GM21423 (cell line): ENCODE data around the gene ZNRD2.

ENCODE experiments used
- ATAC-seq: cut with Tn5 transposase; IDR thresholded peaks from one replicate; pipeline ENCODE4 v1.9.1; 2021; ENCODE audit warnings: mild to moderate bottlenecking, moderate library complexity; ENCODE audit not compliant: unreplicated experiment

The ZNRD2 gene

GRCh38 chr11:65586247-65586630 lies 16.0 kb downstream of the ZNRD2 start:
- no peak for ATAC-seq

- no peak for ATAC-seq
Measured at GRCh38 chr11:65586676-65587075, 16.4 kb downstream of the ZNRD2 start.

GRCh38 chr11:65588199-65589054 lies 18.1 kb downstream of the ZNRD2 start:
- peak; percentile 75 for ATAC-seq

GRCh38 chr11:65589444-65590239 lies 19.4 kb downstream of the ZNRD2 start:
- no peak for ATAC-seq

DNA sequence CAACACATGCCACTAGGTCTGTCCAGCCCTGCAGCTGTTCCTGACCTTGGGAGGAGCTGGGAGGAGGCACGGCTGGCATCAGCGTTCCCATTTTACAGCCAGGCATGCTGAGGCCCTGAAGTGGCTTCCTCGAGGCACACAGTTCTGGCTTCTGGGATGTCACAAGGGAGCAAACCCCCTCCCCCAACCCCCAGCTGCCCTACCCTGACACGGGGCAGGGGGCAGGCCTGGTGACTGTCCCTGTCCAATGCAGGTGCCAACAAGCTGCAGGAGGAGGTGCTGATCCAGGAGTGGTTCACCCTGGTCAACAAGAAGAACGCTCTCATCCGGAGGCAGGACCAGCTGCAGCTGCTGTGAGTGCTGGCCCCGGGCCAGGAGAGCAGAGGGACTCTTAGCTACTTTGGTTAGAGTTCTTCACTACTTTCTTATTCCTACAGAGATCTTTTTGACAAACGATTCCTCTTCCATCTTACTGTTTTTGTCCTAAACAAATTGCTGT lies 20.0 kb downstream of the ZNRD2 start:
- ATAC-seq, result no peak

- ATAC-seq, result no peak
Measured at GRCh38 chr11:65591939-65592857, 21.9 kb downstream of the ZNRD2 start.

DNA sequence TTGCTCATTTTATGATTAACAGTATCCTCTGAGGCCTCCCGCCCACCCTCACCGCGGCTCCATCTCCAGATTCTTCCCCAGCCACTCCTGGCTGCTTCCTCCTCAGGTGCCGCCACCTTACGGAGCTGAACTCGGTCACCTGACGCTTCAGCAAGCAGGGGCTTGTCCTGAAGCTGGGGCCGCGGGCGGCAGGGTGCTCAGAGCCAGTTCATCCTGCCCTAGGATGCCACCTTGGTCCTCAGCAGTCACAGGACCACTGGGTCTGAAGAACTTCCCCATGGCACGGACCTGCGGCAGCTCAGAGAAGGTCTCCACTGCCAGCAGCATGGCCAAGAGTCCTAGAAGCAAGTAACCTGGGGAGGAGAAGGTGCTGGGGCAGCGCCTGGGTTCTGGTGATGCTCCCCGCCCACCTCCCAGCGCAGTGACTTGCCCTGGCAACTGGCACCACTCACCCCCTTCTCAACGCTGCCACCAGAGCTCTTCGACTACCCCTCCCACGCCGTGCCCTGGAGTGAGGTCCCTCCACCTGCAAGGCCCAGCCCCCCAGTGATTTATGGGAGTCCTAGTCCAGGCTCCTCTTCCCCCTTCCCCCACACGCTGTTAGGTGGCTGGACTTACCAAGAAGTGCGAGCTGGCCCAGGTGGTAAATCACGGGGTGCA lies 22.7 kb downstream of the ZNRD2 start:
- ATAC-seq, result no peak

DNA sequence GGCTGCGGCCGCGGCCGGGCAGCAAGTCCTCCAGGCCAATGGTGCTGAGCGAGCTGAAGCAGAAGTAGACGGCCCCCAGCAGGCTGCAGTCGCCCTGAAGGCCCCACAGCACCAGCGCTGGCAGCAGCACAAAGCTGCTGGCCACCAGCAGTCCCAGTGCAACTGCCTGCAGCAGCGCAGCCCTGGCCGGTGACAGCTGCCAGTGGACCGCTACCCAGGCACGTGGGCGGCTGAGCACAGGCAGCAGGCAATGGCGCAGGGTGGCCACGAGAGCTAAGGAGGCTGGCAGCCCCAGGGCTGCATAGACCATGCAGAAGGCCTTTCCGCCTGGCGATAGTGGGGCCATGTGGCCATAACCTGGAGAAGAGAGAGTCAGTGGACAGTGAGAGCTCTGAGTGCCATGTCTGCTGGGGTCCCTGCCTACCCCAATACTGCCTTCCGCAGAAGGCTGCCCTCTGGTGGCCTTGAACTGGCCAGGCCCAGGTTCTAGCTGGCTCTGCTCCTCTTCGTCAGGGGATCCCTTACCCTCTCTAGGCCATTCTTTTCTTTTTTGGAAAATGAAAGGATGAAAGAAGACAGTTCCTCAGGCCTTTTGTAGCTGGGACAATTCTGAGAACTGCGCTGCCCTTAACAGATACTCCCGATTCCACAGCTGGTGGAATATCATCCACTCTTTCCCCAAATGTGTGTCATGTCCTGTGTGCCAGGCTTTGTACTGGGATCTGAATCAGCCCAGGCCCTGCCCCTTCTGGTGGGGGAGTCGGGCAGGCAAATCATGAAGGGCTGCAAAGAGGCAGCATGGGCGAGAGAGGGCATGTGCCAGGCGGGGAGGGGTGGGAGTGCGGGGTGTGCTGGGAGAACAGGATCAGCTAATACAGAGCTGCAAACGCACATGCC lies 23.5 kb downstream of the ZNRD2 start:
- ATAC-seq, result no peak

DNA sequence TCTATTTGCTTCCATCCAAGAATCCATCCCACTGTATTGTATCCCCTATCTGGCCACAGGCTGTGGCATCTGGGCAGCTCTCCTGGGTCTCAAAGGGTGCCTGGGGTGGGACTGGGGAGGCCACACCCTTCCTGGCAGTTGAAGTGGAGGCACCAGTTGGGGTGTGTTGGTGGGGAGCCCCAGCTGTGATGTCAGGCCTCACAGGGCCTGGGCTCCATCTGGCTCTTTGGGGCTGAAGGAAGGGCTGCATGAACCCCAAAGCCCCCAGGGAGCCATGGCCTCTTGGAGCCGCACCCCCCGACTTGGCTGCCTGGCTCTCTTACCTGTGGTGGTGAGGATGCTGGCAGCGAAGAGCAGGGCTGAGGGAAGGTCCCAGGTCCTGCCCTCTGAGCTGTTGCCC lies 24.9 kb downstream of the ZNRD2 start:
- no peak for ATAC-seq

GRCh38 chr11:65595543-65596281 lies 25.4 kb downstream of the ZNRD2 start, which contains the start of gene KCNK7:
TSS of gene KCNK7 (minus strand) at chr11:65595800. CDS start at chr11:65595772, 28 bp downstream.
- no peak for ATAC-seq

- ATAC-seq, result no peak
Measured at GRCh38 chr11:65596520-65596919, 26.2 kb downstream of the ZNRD2 start.

GRCh38 chr11:65598258-65598699 lies 28.0 kb downstream of the ZNRD2 start:
- ATAC-seq, result no peak

- ATAC-seq, result no peak
Measured at GRCh38 chr11:65599216-65599954, 29.1 kb downstream of the ZNRD2 start.

DNA sequence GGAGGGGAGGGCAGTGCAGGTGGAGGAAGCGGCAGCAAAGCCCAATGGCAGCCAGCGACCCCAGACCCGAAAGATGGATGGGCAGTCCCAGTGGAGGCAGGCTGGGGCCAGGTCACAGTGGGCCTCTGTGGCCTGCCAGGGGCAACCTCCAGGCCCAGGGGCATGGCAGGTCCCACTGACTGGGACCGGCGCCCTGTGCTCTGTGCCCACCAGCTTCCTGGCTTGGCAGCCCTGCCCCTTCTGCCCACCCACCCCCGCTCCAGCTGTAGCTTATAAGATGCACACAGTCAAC lies 29.6 kb downstream of the ZNRD2 start:
- ATAC-seq, result no peak

- no peak for ATAC-seq
Measured at GRCh38 chr11:65604258-65604657, 34.0 kb downstream of the ZNRD2 start.

DNA sequence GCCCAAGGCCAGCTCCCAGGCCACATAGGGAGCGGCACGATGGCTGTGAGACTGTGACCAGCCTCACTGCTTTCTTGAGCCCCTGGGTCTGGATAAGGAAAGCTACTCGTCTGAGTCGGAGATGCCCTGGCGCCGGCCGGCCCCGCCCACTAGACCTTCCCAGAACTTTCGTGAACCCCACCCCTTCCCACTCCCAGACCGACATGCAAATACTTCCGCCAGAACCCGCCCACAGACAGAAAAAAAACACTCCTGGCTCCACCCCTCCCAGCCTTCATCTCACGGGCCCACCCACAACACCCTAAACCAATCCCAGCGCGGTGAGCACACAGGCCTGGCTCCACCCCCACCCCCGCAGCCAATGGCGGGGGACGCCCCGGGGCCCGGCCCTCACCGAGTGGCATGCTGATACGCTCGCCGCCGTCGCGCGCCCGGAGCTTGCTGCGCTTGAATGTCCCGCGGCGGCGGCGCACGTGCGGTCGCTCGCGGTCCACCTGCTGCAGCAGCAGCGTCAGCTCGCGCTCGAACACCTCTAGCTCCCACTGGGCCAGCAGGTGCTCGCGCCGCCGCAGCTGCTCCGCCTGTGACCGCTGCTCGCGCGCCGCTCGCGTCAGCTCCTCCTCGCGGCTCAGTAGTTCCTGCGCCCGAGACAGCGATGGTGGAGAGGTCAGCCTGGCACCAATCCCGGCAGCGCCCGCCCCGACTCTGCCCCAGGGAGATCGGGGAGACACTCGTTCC lies 36.8 kb downstream of the ZNRD2 start:
- no peak for ATAC-seq
